SK-N-SH (cell line): ENCODE results near the gene HOXC4. TPM values are rescaled to one million over a fixed set of nuclear protein-coding genes. Genes with fewer than 3 reads are reported as not detected.

Source experiments
- CTCF ChIA-PET: fragments of 300-600, 350-600 bp; formaldehyde crosslinking; extraction: SDS; loops from one replicate; lab custom pipeline; 2021; lab: Yijun Ruan, JAX
- POLR2A ChIA-PET: fragments of 350-600 bp; sonication (Branson Sonifier 250); formaldehyde crosslinking; extraction: SDS; loops from one replicate; lab custom pipeline; 2020; ENCODE audit warnings: antibody characterized with exemption, inconsistent platforms; lab: Yijun Ruan, JAX
- DNase-seq: peaks from one replicate; pipeline ENCODE4 v3.0.0; 2012
- H2AFZ ChIP-seq: fragments of 200-600 bp; sonication (generic); 2 replicates; pipeline ENCODE4 v1.8.1; 2016; ENCODE audit warnings: antibody characterized with exemption, mild to moderate bottlenecking, low read depth
- H3F3A ChIP-seq: fragments of 200-600 bp; sonication (generic); replicated peaks from 2 replicates; pipeline ENCODE3; 2016; ENCODE audit warnings: antibody characterized with exemption, mild to moderate bottlenecking; ENCODE audit not compliant: insufficient read depth
- H3K27ac ChIP-seq, 2 experiments: fragments of 200-500 bp in 1 of 2; fragments of 200-600 bp in 1 of 2; sonication (Bioruptor generic) in 1 of 2; sonication (generic), shearing (Covaris generic) in 1 of 2; 2 replicates each; pipeline versions ENCODE4 v1.5.1 to v1.6.1; 2014 to 2016; ENCODE audit warnings: low read depth in 2 of 2, inconsistent platforms in 1 of 2, low read length in 1 of 2, mild to moderate bottlenecking in 1 of 2, mixed read lengths in 1 of 2
- H3K27me3 ChIP-seq: fragments of 200-600 bp; sonication (generic), shearing (Covaris generic); 2 replicates; pipeline ENCODE4 v1.6.1; 2016; ENCODE audit warnings: mixed run types; ENCODE audit not compliant: insufficient read depth
- H3K36me3 ChIP-seq, 2 experiments: fragments of 200-500 bp in 1 of 2; fragments of 200-600 bp in 1 of 2; sonication (Bioruptor generic) in 1 of 2; sonication (generic) in 1 of 2; replicated peaks in 1 of 2; 2 replicates each; pipeline versions ENCODE3 to v1.5.1; 2014 to 2016; ENCODE audit warnings: low read length in 1 of 2, mild to moderate bottlenecking in 1 of 2; ENCODE audit not compliant: insufficient read depth in 2 of 2, control insufficient read depth in 1 of 2
- H3K4me1 ChIP-seq, 2 experiments: fragments of 200-500 bp in 1 of 2; fragments of 200-600 bp in 1 of 2; sonication (Bioruptor generic) in 1 of 2; sonication (generic), shearing (Covaris generic) in 1 of 2; 2 replicates each; pipeline versions ENCODE4 v1.5.1 to v1.6.1; 2014 to 2016; ENCODE audit warnings: low read depth in 1 of 2, low read length in 1 of 2, mixed run types in 1 of 2; ENCODE audit not compliant: insufficient read depth in 2 of 2, control insufficient read depth in 1 of 2
- H3K4me2 ChIP-seq: fragments of 200-600 bp; sonication (generic), shearing (Covaris generic); 2 replicates; pipeline ENCODE4 v1.6.1; 2017; ENCODE audit warnings: mixed run types
- H3K4me3 ChIP-seq, 2 experiments: fragments of 200-500 bp in 1 of 2; fragments of 200-600 bp in 1 of 2; sonication (Bioruptor generic) in 1 of 2; sonication (generic), shearing (Covaris generic) in 1 of 2; 2 replicates each; pipeline versions ENCODE4 v1.5.1 to v1.8.1; 2014 to 2016; ENCODE audit warnings: low read depth in 2 of 2, inconsistent platforms in 1 of 2, low read length in 1 of 2, mild to moderate bottlenecking in 1 of 2, mixed read lengths in 1 of 2, moderate library complexity in 1 of 2
- H3K79me2 ChIP-seq: fragments of 200-600 bp; sonication (generic); 2 replicates; pipeline ENCODE4 v1.8.1; 2017; ENCODE audit warnings: mild to moderate bottlenecking; ENCODE audit not compliant: insufficient read depth
- H3K9ac ChIP-seq: fragments of 200-600 bp; sonication (generic); 2 replicates; pipeline ENCODE4 v1.6.1; 2017; ENCODE audit warnings: mixed run types
- H3K9me2 ChIP-seq: fragments of 200-600 bp; sonication (generic); 2 replicates; pipeline ENCODE4 v1.6.1; 2017; ENCODE audit warnings: mixed run types
- H3K9me3 ChIP-seq: fragments of 200-600 bp; sonication (generic); 2 replicates; pipeline ENCODE4 v1.6.1; 2017; ENCODE audit warnings: mixed run types, mild to moderate bottlenecking, moderate library complexity
- H4K20me1 ChIP-seq: fragments of 200-600 bp; sonication (generic); 2 replicates; pipeline ENCODE4 v1.6.1; 2017; ENCODE audit warnings: mild to moderate bottlenecking, mixed run types; ENCODE audit not compliant: insufficient read depth
- CHD2 ChIP-seq: fragments of 150-350 bp; IDR thresholded peaks from 2 replicates; pipeline ENCODE4 v1.6.1; 2018; ENCODE audit warnings: low read length; ENCODE audit not compliant: partially characterized antibody
- CTCF ChIP-seq: fragments of 200-600 bp; sonication (generic); IDR thresholded peaks from 2 replicates; pipeline ENCODE4 v1.6.1; 2017; ENCODE audit warnings: antibody characterized with exemption, mild to moderate bottlenecking, moderate library complexity
- EZH2phosphoT487 ChIP-seq: fragments of 200-600 bp; sonication (generic); IDR thresholded peaks from 2 replicates; pipeline ENCODE4 v1.6.1; 2017; ENCODE audit warnings: low read depth, mixed run types, mild to moderate bottlenecking, antibody characterized with exemption, moderate library complexity, borderline replicate concordance
- FOSL2 ChIP-seq: IDR thresholded peaks from 2 replicates; pipeline ENCODE4 v1.4.0; 2012; ENCODE audit warnings: low read depth, mild to moderate bottlenecking, moderate library complexity, borderline replicate concordance
- FOXJ3 ChIP-seq: sonication (generic); formaldehyde crosslinking; IDR thresholded peaks from 2 replicates; pipeline ENCODE4 v1.5.1; 2020; ENCODE audit warnings: mild to moderate bottlenecking, missing genetic modification reagents
- FOXM1 ChIP-seq: IDR thresholded peaks from 2 replicates; pipeline ENCODE4 v1.4.0; 2012; ENCODE audit warnings: low read depth, mild to moderate bottlenecking
- GABPA ChIP-seq: IDR thresholded peaks from 2 replicates; pipeline ENCODE4 v1.4.0; 2012; ENCODE audit warnings: low read depth, mild to moderate bottlenecking
- GATA2 ChIP-seq: sonication (generic); formaldehyde crosslinking; IDR thresholded peaks from 2 replicates; pipeline ENCODE4 v1.5.0; 2020; ENCODE audit warnings: mild to moderate bottlenecking, missing genetic modification reagents
- IRF3 ChIP-seq: fragments of 150-350 bp; IDR thresholded peaks from 2 replicates; pipeline ENCODE4 v1.6.1; 2016; ENCODE audit warnings: mild to moderate bottlenecking, low read depth, low read length
- JUND ChIP-seq: IDR thresholded peaks from 2 replicates; pipeline ENCODE4 v1.4.0; 2012
- MEF2A ChIP-seq: IDR thresholded peaks from 2 replicates; pipeline ENCODE4 v1.4.0; 2012; ENCODE audit warnings: low read depth, borderline replicate concordance
- MXI1 ChIP-seq: IDR thresholded peaks from 2 replicates; pipeline ENCODE4 v1.6.1; 2012; ENCODE audit warnings: mild to moderate bottlenecking, low read depth, low read length, improper control_type of control experiment
- POLR2AphosphoS5 ChIP-seq: IDR thresholded peaks from 2 replicates; pipeline ENCODE4 v1.6.1; 2012; ENCODE audit warnings: low read depth, low read length
- REST ChIP-seq: IDR thresholded peaks from 2 replicates; pipeline ENCODE4 v1.6.1; 2012; ENCODE audit warnings: mild to moderate bottlenecking, low read depth, low read length, moderate library complexity
- RXRA ChIP-seq: IDR thresholded peaks from 2 replicates; pipeline ENCODE4 v1.4.0; 2012; ENCODE audit warnings: low read depth, mild to moderate bottlenecking, borderline replicate concordance
- SMC3 ChIP-seq: IDR thresholded peaks from 2 replicates; pipeline ENCODE4 v1.6.1; 2012; ENCODE audit warnings: low read depth, low read length, improper control_type of control experiment
- USF2 ChIP-seq: fragments of 150-350 bp; IDR thresholded peaks from 2 replicates; pipeline ENCODE4 v1.6.1; 2017; ENCODE audit warnings: antibody characterized with exemption, low read length, low read depth, borderline replicate concordance
- ZBTB33 ChIP-seq: IDR thresholded peaks from 2 replicates; pipeline ENCODE4 v1.4.0; 2012; ENCODE audit warnings: low read depth, borderline replicate concordance
- WGBS: methylation state at CpG from one replicate; pipeline ENCODE4 v1.1.6; 2017; ENCODE audit warnings: low lambda C conversion rate; 5-methylcytosine and 5-hydroxymethylcytosine counted together
- polyA plus RNA-seq, 3 experiments: library from polyadenylated mRNA; depleted of rRNA; stranded (reverse); fragments of >200 nt; gene quantifications; 2 replicates each; pipeline ENCODE4 v1.2.3, GENCODE V29; 2012

Gene HOXC4
- polyA plus RNA-seq, 1 of the 3 experiments (the other 2 are of a cell fraction) = 3.7 TPM

- no peaks in the 10 kb centered on the region for H3K36me3 ChIP-seq
- CTCF ChIA-PET = interaction anchor here (0.7 to 23.2 kb wide), 7 partner anchors 21 to 189 kb away, joined by 3 to 548 read pairs (median 56); partner anchors contain the start of genes HOXC10 and SMUG1
- TF ChIP-seq GATA2 (CRISPR knock-in tag) (no peak), JUND (no peak), FOSL2 (no peak), FOXJ3 (CRISPR knock-in tag) (no peak), USF2 (no peak), POLR2AphosphoS5 (no peak), RXRA (no peak), ZBTB33 (no peak), MEF2A (no peak), IRF3 (no peak), FOXM1 (no peak), SMC3 (no peak), GABPA (no peak), EZH2phosphoT487 (no peak), REST (no peak), CTCF (no peak), MXI1 (no peak), CHD2 (no peak)
- TF ChIP-seq, all 33 proteins: peak for 0
- POLR2A ChIA-PET = no interaction called here
- H3K9me3 ChIP-seq = no peaks in the 10 kb centered on the region
- no peaks in the 10 kb centered on the region for H3F3A ChIP-seq
- H3K4me1 ChIP-seq = peaks cover 0 to 34% of the 10 kb centered on the region in 2 experiments; a peak in 1 of 4 replicates
- no peaks in the 10 kb centered on the region for H4K20me1 ChIP-seq
- no peaks in the 10 kb centered on the region for H3K79me2 ChIP-seq
- H3K27ac ChIP-seq = no peak overlapping the region; a peak in 1 of 4 replicates
- no peak overlapping the region for H3K4me3 ChIP-seq
- no peaks in the 10 kb centered on the region for H3K27me3 ChIP-seq
- H3K9ac ChIP-seq = no peak overlapping the region
- H3K4me2 ChIP-seq = no peak overlapping the region
- H3K9me2 ChIP-seq = no peaks in the 10 kb centered on the region
- DNase-seq = no peak
- WGBS = 78% methylated on average over 7 of the region's 7 CpGs
- no peak overlapping the region for H2AFZ ChIP-seq
These were observed 27.9 kb upstream of the HOXC4 start for GRCh38 chr12:54025499-54026405.
